A673 (cell line): Measurements from ENCODE around the gene CPSF7. TPM values are rescaled to one million over a fixed set of nuclear protein-coding genes. Genes with fewer than 3 reads are reported as not detected.

ENCODE experiments used
- BruUV-seq: library from RNA; stranded (reverse); fragments of 400-500 nt; replicated peaks from 2 replicates; lab custom pipeline; 2021; lab: Mats Ljungman, UMichigan
- CTCF ChIA-PET: fragments of 300-600 bp; sonication (Branson Sonifier 250); formaldehyde crosslinking; loops from one replicate; lab custom pipeline; 2022; ENCODE audit warnings: antibody characterized with exemption; lab: Charles Lee
- POLR2A ChIA-PET: fragments of 300-600 bp; sonication (Branson Sonifier 250); formaldehyde crosslinking; loops from one replicate; lab custom pipeline; 2022; ENCODE audit warnings: antibody characterized with exemption; ENCODE audit not compliant: low non-redundant PET; lab: Charles Lee
- DNase-seq: peaks from one replicate; pipeline ENCODE4 v3.0.0-alpha.2; 2015; ENCODE audit warnings: low spot score
- H3K27ac ChIP-seq: fragments of 200-600 bp; sonication (generic); 2 replicates; pipeline ENCODE4 v1.5.1; 2016; ENCODE audit warnings: mixed run types, low read depth, mild to moderate bottlenecking, mixed read lengths, antibody characterized with exemption, low read length; ENCODE audit not compliant: poor library complexity, severe bottlenecking
- H3K27me3 ChIP-seq: fragments of 200-600 bp; sonication (generic); replicated peaks from 2 replicates; pipeline ENCODE4 v1.6.1; 2017; ENCODE audit warnings: mixed run types, low read depth, mild to moderate bottlenecking, mixed read lengths, antibody characterized with exemption, low read length; ENCODE audit not compliant: insufficient read depth, poor library complexity
- H3K36me3 ChIP-seq: fragments of 200-600 bp; sonication (generic); 2 replicates; pipeline ENCODE4 v1.6.1; 2016; ENCODE audit warnings: mixed run types, mild to moderate bottlenecking, mixed read lengths, antibody characterized with exemption, low read length; ENCODE audit not compliant: insufficient read depth, poor library complexity, severe bottlenecking
- H3K4me1 ChIP-seq: fragments of 200-600 bp; sonication (generic); 2 replicates; pipeline ENCODE4 v1.6.1; 2017; ENCODE audit warnings: mixed run types, mild to moderate bottlenecking, mixed read lengths, antibody characterized with exemption, low read length; ENCODE audit not compliant: insufficient read depth, poor library complexity, severe bottlenecking
- H3K4me3 ChIP-seq: fragments of 200-600 bp; sonication (generic); 2 replicates; pipeline ENCODE4 v1.5.1; 2016; ENCODE audit warnings: low read depth, mixed run types, mild to moderate bottlenecking, mixed read lengths, low read length; ENCODE audit not compliant: poor library complexity, severe bottlenecking
- H3K9me3 ChIP-seq: fragments of 200-600 bp; sonication (generic); 2 replicates; pipeline ENCODE4 v1.6.1; 2016; ENCODE audit warnings: mixed run types, low read depth, mild to moderate bottlenecking, mixed read lengths, antibody characterized with exemption, low read length; ENCODE audit not compliant: poor library complexity, severe bottlenecking
- EZH2 ChIP-seq: fragments of 200-600 bp; sonication (generic); IDR thresholded peaks from 2 replicates; pipeline ENCODE4 v1.6.1; 2017; ENCODE audit warnings: borderline replicate concordance, low read depth, mild to moderate bottlenecking, mixed read lengths, antibody characterized with exemption, low read length; ENCODE audit not compliant: poor library complexity, severe bottlenecking
- intact Hi-C: fragments of 100-400 bp; cut with micrococcal nuclease; formaldehyde crosslinking; loops from one replicate; pipeline ENCODE4 v1.10.0; 2022; ENCODE audit not compliant: unreplicated experiment
- total RNA-seq: library from RNA; stranded (reverse); gene quantifications from 2 replicates; pipeline ENCODE4 v1.2.3, GENCODE V29; 2021
- TF ChIP-seq, protein P1 (sequence below): fragments of 300-800, 200-600 bp; sonication (generic); conservative IDR thresholded peaks from 2 replicates; pipeline ENCODE4 v1.5.1; 2017; ENCODE audit warnings: low read depth, mild to moderate bottlenecking, antibody characterized with exemption, low read length, moderate library complexity, mixed read lengths

The CPSF7 gene
- total RNA-seq, 1 experiment from 2014 or later, result 162 TPM

DNA sequence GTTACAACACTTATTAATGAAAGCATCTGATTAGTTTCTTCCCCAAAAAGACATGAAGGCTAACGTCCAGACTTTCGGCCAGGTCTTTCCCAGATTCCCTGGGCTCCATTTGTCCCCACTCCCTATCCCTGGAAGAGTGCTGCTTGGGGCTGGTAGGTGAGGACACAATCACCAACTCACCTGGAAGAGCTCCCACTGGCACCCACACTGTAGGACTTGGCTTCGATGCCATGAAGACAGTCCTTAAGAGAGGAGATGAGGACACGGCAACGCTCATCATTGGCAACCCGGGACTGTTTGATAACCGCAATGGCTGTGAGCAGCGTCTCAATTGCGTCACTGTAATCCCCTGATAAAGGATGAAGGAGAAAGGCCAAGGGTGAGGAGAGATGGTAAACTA, 18.2 kb downstream of the CPSF7 start:
- no peak overlapping the region for H3K4me3 ChIP-seq
- no TSS peak for BruUV-seq
- H3K4me1 ChIP-seq, result no peaks in the 10 kb centered on the region
- peaks cover 96% of the 10 kb centered on the region for H3K36me3 ChIP-seq
- DNase-seq, result no peak
- no peak overlapping the region for H3K27ac ChIP-seq
- no peaks in the 10 kb centered on the region for H3K9me3 ChIP-seq
- TF ChIP-seq, protein P1, sequence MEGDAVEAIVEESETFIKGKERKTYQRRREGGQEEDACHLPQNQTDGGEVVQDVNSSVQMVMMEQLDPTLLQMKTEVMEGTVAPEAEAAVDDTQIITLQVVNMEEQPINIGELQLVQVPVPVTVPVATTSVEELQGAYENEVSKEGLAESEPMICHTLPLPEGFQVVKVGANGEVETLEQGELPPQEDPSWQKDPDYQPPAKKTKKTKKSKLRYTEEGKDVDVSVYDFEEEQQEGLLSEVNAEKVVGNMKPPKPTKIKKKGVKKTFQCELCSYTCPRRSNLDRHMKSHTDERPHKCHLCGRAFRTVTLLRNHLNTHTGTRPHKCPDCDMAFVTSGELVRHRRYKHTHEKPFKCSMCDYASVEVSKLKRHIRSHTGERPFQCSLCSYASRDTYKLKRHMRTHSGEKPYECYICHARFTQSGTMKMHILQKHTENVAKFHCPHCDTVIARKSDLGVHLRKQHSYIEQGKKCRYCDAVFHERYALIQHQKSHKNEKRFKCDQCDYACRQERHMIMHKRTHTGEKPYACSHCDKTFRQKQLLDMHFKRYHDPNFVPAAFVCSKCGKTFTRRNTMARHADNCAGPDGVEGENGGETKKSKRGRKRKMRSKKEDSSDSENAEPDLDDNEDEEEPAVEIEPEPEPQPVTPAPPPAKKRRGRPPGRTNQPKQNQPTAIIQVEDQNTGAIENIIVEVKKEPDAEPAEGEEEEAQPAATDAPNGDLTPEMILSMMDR, result no peak
- TF ChIP-seq EZH2, result no peak
- ChIA-PET POLR2A (no interaction called here), CTCF (no interaction called here)
- intact Hi-C loops, result no loop called here
- H3K27me3 ChIP-seq, result no peaks in the 10 kb centered on the region

- H3K27ac ChIP-seq, result no peak overlapping the region
- H3K4me1 ChIP-seq, result no peaks in the 10 kb centered on the region
- no peak overlapping the region for H3K4me3 ChIP-seq
- BruUV-seq, result no TSS peak
- H3K9me3 ChIP-seq, result no peaks in the 10 kb centered on the region
- intact Hi-C loops, result no loop called here
- no peak for DNase-seq
- CTCF ChIA-PET, result no interaction called here
- H3K36me3 ChIP-seq, result peaks cover 96% of the 10 kb centered on the region
- no peaks in the 10 kb centered on the region for H3K27me3 ChIP-seq
- TF ChIP-seq EZH2, result no peak
- POLR2A ChIA-PET, result no interaction called here
Observed at GRCh38 chr11:61406991-61407728, 22.6 kb downstream of the CPSF7 start.

DNA sequence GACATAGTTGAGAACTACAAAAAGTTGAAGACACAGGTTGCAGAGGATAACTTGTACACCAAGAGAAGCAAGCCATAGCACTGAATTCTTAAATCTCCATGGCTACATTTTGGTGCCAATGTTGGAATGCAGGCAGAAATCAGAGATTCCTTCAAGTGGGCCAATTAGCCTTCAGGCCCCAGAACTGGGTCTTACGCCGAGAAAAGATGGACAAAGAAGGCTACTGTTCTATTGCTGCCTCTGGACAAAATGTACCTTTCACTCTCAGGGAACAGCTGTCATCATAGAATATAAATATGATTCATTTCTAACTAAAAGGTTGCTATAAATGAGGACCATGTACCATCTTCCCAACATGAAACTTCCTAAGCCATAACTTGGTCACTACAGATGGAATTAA, 23.7 kb downstream of the CPSF7 start:
- no peak for DNase-seq

More for the DNA sequence above, 23.7 kb downstream of the CPSF7 start:
- no peaks in the 10 kb centered on the region for H3K27me3 ChIP-seq
- H3K4me3 ChIP-seq, result no peak overlapping the region
- no TSS peak for BruUV-seq
- TF ChIP-seq, protein P1, result no peak
- TF ChIP-seq EZH2, result no peak
- H3K27ac ChIP-seq, result no peak overlapping the region
- intact Hi-C loops, result no loop called here
- peaks cover 90% of the 10 kb centered on the region for H3K36me3 ChIP-seq
- CTCF ChIA-PET, result no interaction called here
- H3K4me1 ChIP-seq, result no peaks in the 10 kb centered on the region
- H3K9me3 ChIP-seq, result no peaks in the 10 kb centered on the region
- POLR2A ChIA-PET, result no interaction called here
